Neural progenitor cell (in vitro differentiated cells): ENCODE data around the gene SYCP1. TPM values are rescaled to one million over a fixed set of nuclear protein-coding genes. Genes with fewer than 3 reads are reported as not detected.

Source experiments
- DNase-seq: peaks from one replicate; pipeline ENCODE4 v3.0.0-alpha.2; 2016; ENCODE audit warnings: low spot score
- H2AFZ ChIP-seq: fragments of 200-600 bp; sonication (generic); replicated peaks from 2 replicates; pipeline ENCODE4 v1.6.1; 2016; ENCODE audit warnings: antibody characterized with exemption
- H3F3A ChIP-seq: fragments of 200-600 bp; sonication (generic); 2 replicates; pipeline ENCODE4 v1.6.1; 2016; ENCODE audit warnings: antibody characterized with exemption, low read depth
- H3K27ac ChIP-seq: fragments of 200-600 bp; sonication (generic); 2 replicates; pipeline ENCODE4 v1.5.1; 2016; ENCODE audit warnings: mild to moderate bottlenecking
- H3K27me3 ChIP-seq: fragments of 200-600 bp; sonication (generic); 2 replicates; pipeline ENCODE4 v1.6.1; 2016; ENCODE audit warnings: mild to moderate bottlenecking, moderate library complexity
- H3K36me3 ChIP-seq: fragments of 200-600 bp; sonication (generic); 2 replicates; pipeline ENCODE4 v1.5.1; 2016
- H3K4me1 ChIP-seq: fragments of 200-600 bp; sonication (generic); 2 replicates; pipeline ENCODE4 v1.6.1; 2016; ENCODE audit warnings: mixed run types
- H3K4me2 ChIP-seq: fragments of 200-600 bp; sonication (generic); 2 replicates; pipeline ENCODE4 v1.6.1; 2016
- H3K4me3 ChIP-seq: fragments of 200-600 bp; sonication (generic); 2 replicates; pipeline ENCODE4 v1.5.1; 2016
- H3K79me2 ChIP-seq: fragments of 200-600 bp; sonication (generic); 2 replicates; pipeline ENCODE4 v1.6.1; 2016; ENCODE audit warnings: low read depth
- H3K9ac ChIP-seq: fragments of 200-600 bp; sonication (generic); 2 replicates; pipeline ENCODE4 v1.6.1; 2016
- H3K9me3 ChIP-seq: fragments of 200-600 bp; sonication (generic); 2 replicates; pipeline ENCODE4 v1.5.1; 2016; ENCODE audit warnings: low read depth
- H4K20me1 ChIP-seq: fragments of 200-600 bp; sonication (generic); 2 replicates; pipeline ENCODE4 v1.6.1; 2016; ENCODE audit warnings: low read depth
- H3K27ac Mint-ChIP-seq: 3 replicates; pipeline ENCODE4 v1.8.0; 2021; ENCODE audit warnings: mixed read lengths
- H3K27me3 Mint-ChIP-seq: 2 replicates; pipeline ENCODE4 v1.8.0; 2022; ENCODE audit warnings: low read depth, mild to moderate bottlenecking, inconsistent platforms, moderate library complexity, mixed read lengths; ENCODE audit not compliant: insufficient read depth
- H3K36me3 Mint-ChIP-seq: 3 replicates; pipeline ENCODE4 v1.8.0; 2021; ENCODE audit warnings: mixed read lengths
- H3K4me1 Mint-ChIP-seq: 3 replicates; pipeline ENCODE4 v1.8.0; 2021; ENCODE audit warnings: mixed read lengths
- H3K4me3 Mint-ChIP-seq: 3 replicates; pipeline ENCODE4 v1.8.0; 2021; ENCODE audit warnings: mild to moderate bottlenecking, moderate library complexity, mixed read lengths
- H3K9me3 Mint-ChIP-seq: 3 replicates; pipeline ENCODE4 v1.8.0; 2020; ENCODE audit warnings: mixed read lengths
- EZH2 ChIP-seq: fragments of 200-600 bp; sonication (generic); IDR thresholded peaks from 2 replicates; pipeline ENCODE4 v1.6.1; 2017; ENCODE audit warnings: antibody characterized with exemption, mild to moderate bottlenecking, moderate library complexity
- EZH2phosphoT487 ChIP-seq: fragments of 200-600 bp; sonication (generic); IDR thresholded peaks from 2 replicates; pipeline ENCODE4 v1.6.1; 2017; ENCODE audit warnings: antibody characterized with exemption
- total RNA-seq: library from RNA; depleted of rRNA; stranded (reverse); fragments of >200 nt; gene quantifications from 2 replicates; pipeline ENCODE4 v1.2.3, GENCODE V29; 2015; ENCODE audit warnings: low replicate concordance
- TF ChIP-seq, protein P1 (sequence below): fragments of 200-600 bp; sonication (generic); IDR thresholded peaks from 2 replicates; pipeline ENCODE4 v1.5.1; 2017; ENCODE audit warnings: antibody characterized with exemption, mild to moderate bottlenecking

The SYCP1 gene
- total RNA-seq, 1 donor from 2014 or later, result 0.11 TPM

- Histone ChIP-seq H3K27ac (no peak overlapping the region), H3K79me2 (no peaks in the 10 kb centered on the region), H2AFZ (no peak overlapping the region), H3K4me2 (no peak overlapping the region), H4K20me1 (no peaks in the 10 kb centered on the region), H3F3A (no peaks in the 10 kb centered on the region), H3K4me1 (peaks cover 8% of the 10 kb centered on the region), H3K9me3 (no peaks in the 10 kb centered on the region), H3K27me3 (no peaks in the 10 kb centered on the region), H3K9ac (no peak overlapping the region), H3K4me3 (no peak overlapping the region), H3K36me3 (no peaks in the 10 kb centered on the region)
- Mint-ChIP-seq H3K9me3 (peaks cover 3% of the 10 kb centered on the region), H3K27ac (no peak overlapping the region), H3K4me3 (no peak overlapping the region), H3K4me1 (no peaks in the 10 kb centered on the region), H3K27me3 (no peaks in the 10 kb centered on the region), H3K36me3 (no peaks in the 10 kb centered on the region)
- DNase-seq, result no peak
- TF ChIP-seq EZH2 (no peak), EZH2phosphoT487 (no peak)
- TF ChIP-seq, protein P1, sequence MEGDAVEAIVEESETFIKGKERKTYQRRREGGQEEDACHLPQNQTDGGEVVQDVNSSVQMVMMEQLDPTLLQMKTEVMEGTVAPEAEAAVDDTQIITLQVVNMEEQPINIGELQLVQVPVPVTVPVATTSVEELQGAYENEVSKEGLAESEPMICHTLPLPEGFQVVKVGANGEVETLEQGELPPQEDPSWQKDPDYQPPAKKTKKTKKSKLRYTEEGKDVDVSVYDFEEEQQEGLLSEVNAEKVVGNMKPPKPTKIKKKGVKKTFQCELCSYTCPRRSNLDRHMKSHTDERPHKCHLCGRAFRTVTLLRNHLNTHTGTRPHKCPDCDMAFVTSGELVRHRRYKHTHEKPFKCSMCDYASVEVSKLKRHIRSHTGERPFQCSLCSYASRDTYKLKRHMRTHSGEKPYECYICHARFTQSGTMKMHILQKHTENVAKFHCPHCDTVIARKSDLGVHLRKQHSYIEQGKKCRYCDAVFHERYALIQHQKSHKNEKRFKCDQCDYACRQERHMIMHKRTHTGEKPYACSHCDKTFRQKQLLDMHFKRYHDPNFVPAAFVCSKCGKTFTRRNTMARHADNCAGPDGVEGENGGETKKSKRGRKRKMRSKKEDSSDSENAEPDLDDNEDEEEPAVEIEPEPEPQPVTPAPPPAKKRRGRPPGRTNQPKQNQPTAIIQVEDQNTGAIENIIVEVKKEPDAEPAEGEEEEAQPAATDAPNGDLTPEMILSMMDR, result peak; percentile 28
Measured at GRCh38 chr1:115040501-115040900, 185.8 kb downstream of the SYCP1 start.

DNA sequence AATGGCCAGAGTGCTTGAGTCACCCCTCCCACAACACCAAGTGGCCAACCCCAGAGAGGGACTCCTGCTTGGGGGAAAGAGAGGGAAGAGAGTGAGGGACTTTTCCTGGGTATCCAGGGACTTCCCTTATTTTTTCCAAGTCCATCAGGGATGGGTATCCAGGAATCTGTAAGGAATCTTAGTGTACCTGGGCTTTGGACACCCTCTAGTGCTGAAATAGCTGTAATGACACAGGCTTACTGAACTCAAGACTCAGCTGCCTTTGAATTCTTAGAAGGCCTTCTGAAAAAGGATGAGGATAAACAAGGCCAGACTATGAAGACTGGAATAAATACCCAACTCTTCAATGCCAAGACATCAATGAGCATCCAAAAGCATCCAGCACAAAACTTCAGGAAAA is 187.0 kb downstream of the SYCP1 start:
- no peaks in the 10 kb centered on the region for H3K27me3 ChIP-seq
- H3K27ac Mint-ChIP-seq, result no peak overlapping the region
- H3F3A ChIP-seq, result no peaks in the 10 kb centered on the region
- peaks cover 8% of the 10 kb centered on the region for H3K4me1 ChIP-seq
- H3K4me3 Mint-ChIP-seq, result no peak overlapping the region
- H3K79me2 ChIP-seq, result no peaks in the 10 kb centered on the region
- H3K4me1 Mint-ChIP-seq, result no peaks in the 10 kb centered on the region
- H3K9me3 Mint-ChIP-seq, result peaks cover 10% of the 10 kb centered on the region
- H3K9ac ChIP-seq, result no peak overlapping the region
- H3K9me3 ChIP-seq, result no peaks in the 10 kb centered on the region
- peak; percentile 53 for DNase-seq
- no peak overlapping the region for H3K4me3 ChIP-seq
- H3K36me3 ChIP-seq, result no peaks in the 10 kb centered on the region
- no peaks in the 10 kb centered on the region for H4K20me1 ChIP-seq
- H3K27ac ChIP-seq, result no peak overlapping the region
- TF ChIP-seq EZH2, result no peak
- TF ChIP-seq, protein P1, result peak; percentile 55
- peaks cover 3% of the 10 kb centered on the region for H3K36me3 Mint-ChIP-seq
- H3K4me2 ChIP-seq, result no peak overlapping the region
- H2AFZ ChIP-seq, result no peak overlapping the region
- H3K27me3 Mint-ChIP-seq, result no peaks in the 10 kb centered on the region

Other genes with a start within 250 kb of the SYCP1 start
- gene DENND2C, start 184.8 kb upstream of the SYCP1 start, total RNA-seq, result 0.62 and 0.73 TPM in 2 replicates
- not detected in 2 replicates for gene AMPD1, start 159.3 kb upstream of the SYCP1 start, total RNA-seq
- gene NRAS, start 138.1 kb upstream of the SYCP1 start, total RNA-seq, result 111 and 169 TPM in 2 replicates
- gene CSDE1, start 96.9 kb upstream of the SYCP1 start, total RNA-seq, result 1,101 and 1,362 TPM in 2 replicates
- gene SIKE1, start 74.2 kb upstream of the SYCP1 start, total RNA-seq, result 81.9 and 94.1 TPM in 2 replicates
- not detected in 2 replicates for gene TSHB, start 175.0 kb downstream of the SYCP1 start, total RNA-seq
- 19.0 and 19.7 TPM in 2 replicates for gene TSPAN2, start 234.6 kb downstream of the SYCP1 start, total RNA-seq